Stromal cell of bone marrow (primary cell): ENCODE data around the gene LSM10.

ENCODE experiments used
- DNase-seq: peaks from one replicate; pipeline ENCODE4 v3.0.0-alpha.2; 2012; ENCODE audit warnings: low read depth

The LSM10 gene

DNA sequence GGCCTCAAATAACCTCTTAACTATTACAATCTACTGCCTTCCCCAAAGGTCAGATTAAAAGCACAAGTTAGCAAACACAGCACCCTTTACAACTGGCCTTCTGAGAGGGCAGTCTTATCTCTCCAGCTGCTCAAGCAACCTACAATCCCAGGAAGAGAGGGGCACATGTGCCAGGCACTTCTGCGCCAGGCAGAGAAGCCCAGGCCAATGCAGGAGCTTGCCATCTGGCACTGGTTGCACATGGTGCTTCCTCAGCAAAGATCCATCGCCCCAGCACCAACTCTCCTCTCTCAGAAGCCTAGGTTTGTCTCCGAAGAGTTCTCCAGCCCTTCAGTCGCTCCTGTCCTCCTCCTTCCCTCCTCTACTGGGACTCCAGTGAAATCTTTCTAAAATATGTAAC lies 14.5 kb downstream of the LSM10 start:
- no peak for DNase-seq

DNA sequence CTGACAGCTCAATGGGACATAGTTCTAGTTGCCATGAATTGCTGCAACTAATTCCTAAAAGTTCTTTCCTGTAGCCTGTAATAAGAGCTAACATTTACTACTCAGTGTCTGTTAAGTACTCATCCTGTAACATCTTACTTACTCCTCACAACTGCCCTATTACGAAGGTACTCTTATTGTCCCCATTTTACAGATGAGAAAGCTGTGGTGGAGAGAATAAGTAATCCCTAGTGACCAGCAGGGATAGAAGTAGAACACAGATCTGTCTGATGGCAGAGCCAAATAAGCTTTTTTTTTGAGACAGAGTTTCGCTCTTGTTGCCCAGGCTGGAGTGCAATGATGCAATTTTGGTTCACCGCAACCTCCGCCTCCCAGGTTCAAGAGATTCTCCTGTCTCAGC lies 15.0 kb downstream of the LSM10 start:
- no peak for DNase-seq

DNA sequence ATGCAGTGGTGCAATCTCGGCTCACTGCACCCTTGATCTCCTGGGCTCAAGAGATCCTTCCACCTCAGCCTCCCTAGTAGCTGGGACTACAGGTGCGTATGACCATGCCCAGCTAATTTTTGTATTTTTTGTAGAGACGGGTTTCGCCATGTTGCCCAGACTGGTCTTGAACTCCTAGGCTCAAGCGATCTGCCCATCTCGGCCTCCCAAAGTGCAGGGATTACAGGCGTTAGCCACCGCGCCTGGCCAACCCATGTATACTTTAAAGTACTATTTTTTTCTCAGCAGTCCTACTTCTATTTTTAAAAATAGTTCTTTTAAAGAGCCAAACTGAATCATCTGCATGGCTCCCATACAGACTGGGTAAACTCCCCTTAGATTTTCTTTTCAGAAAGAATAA lies 15.5 kb downstream of the LSM10 start:
- DNase-seq = no peak

DNA sequence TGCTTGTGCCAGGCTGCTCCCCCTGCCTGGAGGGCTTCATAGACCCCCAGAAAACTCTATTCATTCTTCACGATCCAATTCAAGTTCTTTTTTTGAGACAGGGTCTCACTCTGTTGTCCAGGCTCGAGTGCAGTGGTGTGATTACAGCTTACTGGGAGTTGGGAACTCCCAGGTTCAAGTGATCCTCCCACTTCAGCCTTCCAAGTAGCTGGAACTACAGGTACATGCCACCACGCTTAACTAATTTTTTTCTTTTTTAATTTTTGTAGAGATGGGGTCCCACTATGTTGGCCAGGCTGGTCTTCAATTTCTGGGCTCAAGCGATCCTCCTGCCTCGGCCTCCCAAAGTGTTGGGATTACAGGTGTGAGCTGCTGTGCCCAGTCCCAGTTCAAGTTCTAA lies 16.3 kb downstream of the LSM10 start:
- DNase-seq = no peak

DNA sequence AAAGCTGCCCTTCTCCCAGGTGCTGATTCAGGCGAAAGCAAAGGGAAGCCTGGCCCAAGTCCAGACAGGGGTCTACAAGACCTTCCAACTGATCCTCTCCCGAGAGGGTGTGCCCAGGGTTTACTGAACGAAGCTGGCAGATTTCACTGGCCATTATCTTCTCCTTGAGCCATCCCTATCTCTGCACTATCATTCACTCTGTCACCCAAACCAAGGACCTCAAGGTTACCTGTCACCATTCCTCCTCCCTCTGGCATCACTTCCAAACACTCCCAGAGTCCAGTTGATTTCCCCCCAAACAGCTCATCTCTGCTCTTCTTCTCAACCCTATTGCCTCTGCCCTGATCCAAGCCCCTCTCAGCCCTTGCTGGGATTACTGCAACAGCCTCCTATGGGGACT lies 16.9 kb downstream of the LSM10 start:
- no peak for DNase-seq

DNA sequence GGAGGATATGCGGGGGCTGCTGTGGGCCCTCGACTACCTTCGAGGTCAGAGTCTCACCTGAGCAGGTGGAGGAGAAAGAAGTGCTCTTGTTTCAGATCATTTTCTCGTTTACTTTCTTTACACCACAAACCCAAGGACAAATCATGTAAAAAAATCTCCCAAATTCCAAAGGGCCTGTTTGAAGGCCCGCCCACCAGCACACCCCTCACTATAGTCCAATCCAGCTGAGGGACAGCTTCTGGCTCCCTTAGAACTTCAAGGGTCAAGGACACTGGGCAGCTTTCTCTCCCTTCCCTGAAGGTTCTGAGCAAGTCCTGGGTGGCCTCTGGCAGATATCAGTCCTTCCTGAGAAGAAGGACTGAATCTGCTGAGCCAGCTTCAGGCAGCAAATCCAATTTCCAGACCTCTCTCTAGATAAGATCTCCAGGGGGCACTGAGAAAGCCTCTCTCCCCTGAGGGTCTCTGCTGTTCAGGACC lies 17.5 kb downstream of the LSM10 start:
- no peak for DNase-seq

DNA sequence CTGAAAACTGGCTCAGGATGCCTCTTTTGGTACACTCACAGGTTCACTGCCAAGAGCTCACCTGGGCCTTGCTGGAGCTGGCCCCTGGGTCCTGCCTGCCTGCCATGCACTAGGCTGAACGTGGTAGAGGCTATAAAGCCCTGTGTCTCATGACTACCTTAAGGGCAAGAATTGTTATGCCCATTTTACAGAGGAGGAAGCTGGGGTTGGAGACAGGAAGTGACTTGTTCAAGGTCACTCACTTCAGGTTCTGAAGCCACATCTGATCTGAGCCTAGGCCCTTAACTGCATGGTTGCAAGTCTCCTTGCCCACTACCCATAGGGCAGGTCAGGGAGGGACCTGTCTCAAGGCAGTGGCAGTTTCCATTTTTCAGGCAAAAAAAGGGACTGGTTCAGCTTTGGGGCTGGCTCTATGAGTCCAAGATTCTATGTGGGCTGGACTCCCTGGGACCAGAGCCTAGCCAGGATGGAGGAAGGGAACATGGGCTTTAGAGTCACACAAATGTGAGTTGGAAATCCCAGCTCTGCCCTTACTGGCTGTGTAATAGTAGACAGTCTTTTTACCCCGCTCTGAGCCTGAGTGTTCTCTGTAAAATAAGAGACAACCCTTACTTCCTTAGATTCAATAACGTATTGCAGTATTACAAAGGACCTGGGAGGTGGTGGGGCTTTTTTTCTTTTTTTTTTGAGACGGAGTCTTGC lies 19.8 kb downstream of the LSM10 start:
- DNase-seq = no peak

DNA sequence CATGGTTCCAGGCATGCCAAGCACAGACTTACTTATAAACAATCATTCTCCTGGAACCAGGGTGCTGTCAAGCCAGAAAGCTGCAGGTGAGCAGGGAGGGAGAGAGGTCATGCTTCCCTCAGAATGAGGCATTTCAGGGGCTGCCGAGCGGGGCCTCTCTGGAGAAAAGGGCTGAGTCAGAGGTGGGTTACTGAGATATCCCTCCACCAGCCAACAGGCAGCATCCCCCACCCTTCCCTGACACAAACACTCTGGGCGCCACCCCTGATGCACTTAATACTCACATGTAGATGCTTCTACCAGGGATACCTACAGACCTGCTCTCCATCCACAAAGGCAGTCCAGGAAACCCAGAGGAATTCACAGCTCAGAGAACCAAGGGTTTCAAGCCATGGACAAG lies 25.1 kb downstream of the LSM10 start:
- no peak for DNase-seq

DNA sequence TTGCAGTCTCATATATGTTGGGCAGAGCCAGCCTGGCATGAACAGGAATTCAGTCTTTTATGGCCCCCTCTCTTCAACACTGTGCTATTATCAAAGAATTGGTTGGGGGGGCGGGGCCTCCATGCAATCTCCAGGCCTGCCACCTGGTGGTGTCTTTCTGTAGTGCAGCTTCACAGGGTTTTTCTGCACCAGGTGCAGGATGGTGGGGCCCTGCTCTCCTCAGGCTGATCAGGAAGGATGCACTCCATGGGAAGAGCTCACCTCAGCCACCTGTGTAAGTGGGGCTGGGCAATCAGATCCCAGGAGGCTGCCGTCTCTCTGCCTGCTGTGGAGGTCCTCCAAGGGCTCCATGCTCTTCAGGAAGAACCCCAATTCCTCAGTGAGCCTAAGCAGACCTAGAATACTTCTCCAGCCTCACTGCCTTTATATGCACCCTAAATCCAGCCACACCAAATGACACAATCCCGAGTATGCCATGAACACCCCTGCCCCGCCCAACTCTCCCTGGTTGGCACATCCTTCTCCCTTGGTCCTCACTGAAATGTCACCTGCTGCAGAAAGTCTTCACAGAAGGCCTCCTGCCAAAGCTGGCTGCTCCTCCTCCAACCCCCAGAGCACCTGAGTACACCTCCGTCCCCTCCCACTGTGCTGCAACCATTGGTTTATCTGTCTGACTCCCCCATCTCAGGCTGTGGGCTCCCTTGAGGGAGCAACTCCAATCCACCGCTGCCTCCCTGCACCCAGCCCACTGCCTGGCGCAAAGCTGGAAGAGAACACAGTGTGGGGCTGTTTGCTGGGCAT lies 28.4 kb downstream of the LSM10 start:
- DNase-seq = no peak

DNA sequence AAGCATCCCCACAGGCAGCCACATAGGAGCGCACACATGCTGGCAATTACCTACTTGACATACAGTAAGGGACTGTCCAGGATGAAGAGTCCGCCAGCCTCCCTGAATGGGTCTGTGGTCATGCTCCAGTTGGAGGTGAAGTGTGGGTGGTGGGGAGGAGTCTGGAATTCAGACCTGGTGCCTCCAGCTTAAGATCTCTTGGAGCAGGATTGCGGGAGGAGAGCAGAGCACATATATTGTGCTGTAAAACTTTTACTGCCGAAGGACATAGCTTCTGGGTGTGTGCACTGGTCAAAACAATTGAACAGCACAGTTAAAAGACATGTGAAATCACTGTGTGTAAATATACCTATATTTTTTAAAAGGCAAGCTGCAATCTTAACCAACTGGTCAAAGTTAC lies 29.9 kb downstream of the LSM10 start:
- DNase-seq = no peak

DNA sequence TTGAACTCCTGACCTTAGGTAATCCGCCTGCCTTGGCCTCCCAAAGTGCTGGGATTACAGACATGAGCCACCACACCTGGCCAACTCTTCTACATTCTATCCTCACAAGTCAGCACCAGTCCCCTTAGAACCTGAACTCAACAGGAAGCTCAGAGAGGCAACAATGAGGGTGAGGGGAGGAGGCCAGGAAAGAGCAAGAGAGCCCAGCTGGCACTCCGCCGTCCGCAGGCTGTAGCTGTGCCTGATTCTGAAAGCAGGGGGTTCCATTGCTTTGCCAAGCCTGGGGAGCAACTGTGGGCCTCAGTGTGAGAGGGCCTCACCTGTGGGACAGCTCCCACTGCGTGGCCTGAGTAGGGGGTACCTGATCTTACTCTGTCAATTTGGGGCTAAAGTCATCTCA lies 30.6 kb downstream of the LSM10 start:
- no peak for DNase-seq

DNA sequence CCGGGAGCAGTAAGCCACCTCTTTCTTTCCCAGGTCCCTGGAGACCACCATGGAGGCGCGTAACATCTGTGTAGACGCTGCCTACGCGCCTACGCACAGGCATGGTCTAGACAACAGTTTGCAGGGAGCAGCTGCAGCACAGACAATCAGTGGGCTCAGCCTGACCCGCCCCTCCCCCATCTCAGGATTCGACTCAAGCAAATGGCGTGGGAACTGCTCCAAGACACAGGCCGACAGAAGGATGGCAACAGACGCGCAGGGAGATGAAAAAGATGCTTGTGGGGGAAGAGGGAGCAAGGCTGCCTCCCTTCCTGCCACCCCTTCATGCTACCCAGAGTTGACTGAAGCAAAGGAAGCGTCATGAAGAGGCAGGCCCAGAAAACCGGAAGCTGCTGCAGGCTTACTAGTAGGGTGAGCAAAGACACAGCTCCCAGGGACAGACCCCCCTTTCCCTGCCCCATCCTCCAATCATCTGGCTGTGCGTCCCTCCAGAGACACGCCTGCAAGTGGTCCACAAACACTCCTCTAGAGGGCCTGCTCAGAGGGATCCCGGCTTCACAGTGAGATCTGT lies 31.5 kb downstream of the LSM10 start:
- DNase-seq = no peak

DNA sequence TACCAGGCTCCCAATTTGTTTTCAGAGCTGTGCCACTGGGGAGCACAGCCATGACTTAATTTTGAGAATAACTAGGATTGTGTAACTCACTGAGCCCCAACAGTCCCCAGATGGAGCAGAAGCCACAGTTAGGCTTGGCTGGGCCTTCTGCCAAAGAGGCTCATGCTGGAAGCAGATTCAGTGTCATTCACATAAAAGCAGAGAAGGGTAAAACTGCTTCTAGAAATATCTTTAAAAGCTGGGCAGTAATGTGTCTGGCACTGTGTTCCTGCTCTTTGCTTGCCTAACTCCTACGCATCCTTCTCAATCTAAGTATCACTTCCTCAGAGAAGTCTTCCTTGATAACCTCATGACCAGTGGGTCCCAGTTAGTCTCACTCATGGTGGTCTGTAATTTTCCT lies 32.3 kb downstream of the LSM10 start:
- DNase-seq = peak; percentile 85

DNA sequence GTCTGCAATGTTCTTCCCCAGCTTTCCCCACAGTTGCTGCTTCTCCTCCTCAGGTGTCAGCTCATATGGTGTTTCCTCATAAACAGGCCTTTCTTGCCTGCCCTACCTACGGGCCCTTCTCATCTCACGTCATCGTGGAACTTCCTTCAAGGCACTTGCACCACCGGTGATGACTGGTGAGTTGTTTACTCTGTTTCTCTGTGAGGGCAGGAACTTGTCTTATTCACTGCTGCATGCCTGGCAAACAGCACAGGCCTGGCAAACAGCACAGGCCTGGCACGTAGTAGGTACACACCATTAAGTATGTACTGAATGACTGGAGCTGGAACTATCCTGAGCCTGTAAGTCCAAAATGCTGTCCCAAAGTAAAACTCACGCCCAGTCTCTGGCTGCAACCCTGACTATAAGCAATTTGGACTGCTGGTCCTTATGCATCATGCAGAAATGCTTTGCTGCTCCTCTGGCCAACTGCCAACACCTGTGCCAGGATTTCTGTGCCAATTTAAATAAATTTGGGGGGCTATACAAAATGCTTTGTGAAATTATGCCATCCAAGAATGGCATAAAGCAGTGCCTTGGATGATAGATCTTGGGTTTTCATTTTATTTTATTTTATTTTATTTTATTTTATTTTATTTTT lies 37.7 kb downstream of the LSM10 start:
- DNase-seq = no peak

DNA sequence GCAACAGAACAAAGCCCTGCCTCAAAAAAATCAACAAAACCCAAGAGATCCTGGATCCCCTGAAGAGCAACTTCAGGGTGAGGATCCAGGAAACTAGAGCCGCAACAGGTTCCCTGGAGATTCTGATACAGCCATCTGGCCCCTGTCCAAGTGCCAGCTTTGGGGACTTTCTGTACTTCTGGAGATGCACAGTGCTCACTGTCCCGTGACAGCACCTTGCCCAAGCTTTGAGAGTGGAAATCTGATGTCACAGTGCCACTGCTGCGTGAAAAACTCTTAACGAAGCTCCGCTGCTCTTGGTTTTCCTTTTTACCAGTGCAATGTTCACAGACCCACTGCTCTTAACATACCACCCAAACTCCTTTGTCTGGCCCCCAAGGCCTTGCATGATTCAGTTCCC lies 38.3 kb downstream of the LSM10 start:
- DNase-seq = no peak

DNA sequence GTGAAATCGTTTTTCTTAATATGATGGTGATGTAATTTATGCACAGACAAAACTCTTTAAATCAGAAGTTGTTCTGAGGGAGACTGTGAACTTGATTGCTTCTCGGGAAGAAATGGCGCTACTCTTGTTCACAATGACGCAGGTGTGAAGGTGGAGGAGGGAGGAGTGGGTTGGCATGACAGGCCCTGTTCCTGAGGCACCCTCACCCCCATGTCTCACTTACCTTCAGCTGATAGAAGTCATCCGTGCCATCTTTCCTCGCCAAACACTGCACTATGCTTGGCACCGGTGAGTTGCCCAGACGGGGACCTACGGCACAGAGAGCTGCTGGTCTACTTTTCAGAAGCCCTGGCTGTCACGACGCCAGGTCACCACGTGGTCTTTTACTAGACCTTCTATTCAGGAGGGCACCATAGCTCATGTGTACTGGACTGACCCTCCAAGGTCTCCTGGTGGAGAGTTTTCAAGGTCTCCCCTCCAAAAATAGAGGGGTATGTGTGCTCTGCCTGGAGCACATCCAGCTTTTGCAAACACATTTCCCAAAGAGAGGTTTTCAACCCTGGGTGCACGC lies 39.1 kb downstream of the LSM10 start:
- no peak for DNase-seq

DNA sequence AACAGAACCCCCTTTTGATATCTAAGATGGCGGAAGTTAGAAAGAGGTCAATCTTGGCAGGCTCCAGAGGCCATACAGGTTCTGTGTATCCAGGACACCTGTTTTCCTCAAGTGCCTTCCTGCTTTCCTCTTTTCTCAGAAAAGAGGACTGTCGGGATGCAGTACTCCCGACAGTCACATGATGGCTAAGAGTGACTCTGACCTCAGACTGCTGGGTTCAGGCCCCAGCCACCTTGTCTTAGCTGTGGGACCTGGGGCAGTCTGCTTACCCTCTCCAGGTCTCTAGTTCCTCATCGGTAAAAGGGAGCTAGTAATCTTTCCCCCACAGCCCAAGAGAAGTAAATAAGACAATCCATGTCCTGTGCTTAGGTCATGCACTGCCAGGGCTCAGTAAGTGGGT lies 41.9 kb downstream of the LSM10 start:
- no peak for DNase-seq

DNA sequence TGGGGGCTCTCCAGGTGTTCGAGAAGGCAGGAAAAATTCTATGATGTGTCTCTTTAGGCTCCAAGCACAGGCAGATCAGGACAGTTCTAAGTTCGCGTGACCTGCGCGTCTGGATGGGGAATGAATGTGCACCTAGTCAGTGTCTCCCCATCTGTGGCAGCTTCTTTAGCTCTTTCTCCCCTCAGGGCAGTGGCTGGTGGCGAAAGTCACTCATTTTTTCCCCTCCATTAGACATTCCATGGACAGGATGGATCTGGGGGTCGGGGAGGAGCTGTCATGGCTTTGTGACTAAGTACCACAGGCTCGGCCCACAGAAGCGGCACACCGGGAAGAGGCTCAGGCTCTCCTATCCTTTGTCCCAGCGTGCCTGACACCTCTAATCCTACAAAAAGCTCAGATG lies 43.2 kb downstream of the LSM10 start:
- DNase-seq = no peak

DNA sequence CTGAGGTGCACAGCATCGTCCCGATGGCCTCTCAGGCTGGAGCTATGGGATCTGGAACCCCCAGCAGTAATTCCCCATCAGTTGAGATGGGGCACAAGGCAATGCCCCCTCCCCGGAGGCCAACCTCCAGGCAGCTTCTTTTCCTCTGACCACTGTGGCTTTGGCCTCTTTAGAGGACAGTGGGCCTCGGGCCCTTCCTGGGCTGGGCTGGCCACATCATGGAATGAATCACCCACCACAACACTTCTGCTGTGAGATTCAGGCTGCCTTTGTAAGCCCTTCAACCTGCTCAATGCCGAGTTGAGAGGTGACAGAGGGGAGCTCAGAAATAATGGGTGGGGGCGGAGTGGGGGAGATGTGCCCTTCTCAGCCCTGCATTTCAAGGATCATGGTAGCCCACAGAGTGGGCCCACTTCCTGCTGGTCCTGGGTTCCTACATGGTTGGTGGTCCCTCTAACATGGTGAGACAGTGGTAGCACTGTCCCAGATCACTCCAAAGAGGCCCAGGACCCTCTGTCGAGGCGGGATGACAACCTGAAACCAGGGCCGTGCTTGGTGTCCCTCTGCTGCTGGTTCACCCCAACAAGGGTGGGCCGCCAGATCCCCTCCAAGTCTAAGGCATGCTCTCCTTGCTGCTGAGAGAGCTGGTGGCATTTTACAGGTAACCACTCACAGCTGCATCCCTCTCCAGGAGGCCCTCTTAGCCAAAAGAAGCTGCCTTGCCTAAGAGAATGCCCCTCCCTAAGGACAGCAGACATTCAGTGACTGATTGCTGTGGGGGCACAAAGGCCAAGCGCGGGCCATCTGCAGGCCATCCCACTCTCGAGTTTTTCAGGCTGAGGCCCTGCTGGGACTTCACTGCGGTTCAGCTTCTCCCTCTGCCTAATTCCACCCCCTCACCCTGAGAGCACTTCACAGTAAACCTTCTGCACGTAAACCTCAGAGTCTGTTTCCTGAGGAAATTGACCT lies 44.5 kb downstream of the LSM10 start:
- peak; percentile 51 for DNase-seq

DNA sequence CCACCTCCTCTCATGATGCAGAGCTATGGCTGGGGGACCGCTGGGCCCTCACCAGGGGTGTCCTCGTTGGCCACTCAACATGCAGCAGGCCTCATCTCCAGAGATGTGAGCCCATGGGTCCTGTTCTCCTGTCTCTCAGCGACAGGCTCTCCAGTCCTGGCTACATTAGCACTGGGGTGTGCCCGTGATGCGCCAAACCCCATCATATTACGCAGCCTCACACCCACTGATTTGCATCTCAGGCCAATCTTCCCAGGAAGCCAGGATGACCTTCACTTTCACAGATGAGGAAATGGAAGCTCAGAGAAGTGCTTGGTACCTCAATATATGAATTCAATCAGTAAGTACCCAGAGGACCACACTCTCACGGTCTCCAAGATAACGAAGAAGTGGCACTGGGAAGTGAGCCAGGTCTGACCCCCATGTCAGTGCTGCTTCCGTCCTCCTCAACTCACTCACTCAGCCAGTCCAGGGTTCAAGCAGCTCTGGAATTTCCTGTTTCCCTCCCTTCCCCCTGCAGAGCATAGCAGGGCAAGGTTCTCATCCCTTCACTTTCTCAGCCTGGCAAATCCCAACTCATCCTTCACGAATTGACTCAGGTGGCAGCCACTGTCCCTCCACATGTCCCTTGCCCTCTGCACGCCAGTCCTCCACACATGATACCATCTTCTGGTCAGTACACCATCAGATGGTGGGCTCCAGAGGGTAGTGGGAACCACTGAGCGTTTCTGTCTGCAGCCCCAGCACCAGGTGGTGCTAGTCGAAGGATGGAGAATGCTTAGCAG lies 45.4 kb downstream of the LSM10 start:
- no peak for DNase-seq
